GM21786 (cell line): Measurements from ENCODE around the gene SELENOI.

Source experiments
- ATAC-seq: cut with Tn5 transposase; IDR thresholded peaks from one replicate; pipeline ENCODE4 v1.9.1; 2021; ENCODE audit not compliant: unreplicated experiment

Gene SELENOI

DNA sequence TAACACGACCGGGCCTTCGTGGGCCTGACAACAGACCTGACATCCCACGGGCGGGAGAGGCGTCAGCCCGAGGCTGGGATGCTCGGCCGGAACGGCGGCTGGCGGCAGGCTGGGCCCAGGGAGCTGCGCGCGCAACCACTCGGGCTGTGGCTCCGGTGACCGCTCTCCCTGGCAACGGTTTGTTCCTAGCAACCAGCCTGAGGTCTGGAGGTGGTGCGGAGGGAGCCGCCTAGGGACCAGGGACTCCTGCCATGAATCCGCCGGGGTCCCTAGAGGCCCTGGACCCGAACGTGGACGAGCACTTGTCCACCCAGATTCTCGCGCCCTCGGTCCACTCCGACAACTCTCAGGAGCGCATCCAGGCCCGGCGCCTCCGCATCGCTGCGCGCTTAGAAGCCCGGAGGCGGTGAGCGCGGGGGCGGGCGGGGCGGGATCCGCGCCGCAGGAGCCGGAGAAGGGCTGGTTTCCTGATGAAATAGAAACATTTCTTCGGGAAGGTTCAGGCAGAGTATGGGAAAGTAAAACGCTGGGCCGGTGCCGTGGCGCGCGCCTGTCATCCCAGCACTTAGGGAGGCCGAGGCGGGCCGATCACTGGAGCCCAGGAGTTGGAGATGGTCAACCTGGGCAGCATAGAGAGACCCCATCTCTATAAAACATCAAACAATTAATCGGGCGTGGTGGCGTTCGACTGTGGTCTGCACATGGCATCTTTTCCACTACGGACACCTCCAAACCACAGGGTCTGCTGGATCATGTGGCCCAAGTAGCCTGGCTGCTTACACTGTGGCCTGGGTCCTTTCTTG, 56.0 kb downstream of the SELENOI start, which contains the start of gene DRC1:
TSS of gene DRC1 (plus strand) at position 182 of the 803 bp plus-strand sequence. CDS start at position 252, 70 bp downstream.
- no peak for ATAC-seq

DNA sequence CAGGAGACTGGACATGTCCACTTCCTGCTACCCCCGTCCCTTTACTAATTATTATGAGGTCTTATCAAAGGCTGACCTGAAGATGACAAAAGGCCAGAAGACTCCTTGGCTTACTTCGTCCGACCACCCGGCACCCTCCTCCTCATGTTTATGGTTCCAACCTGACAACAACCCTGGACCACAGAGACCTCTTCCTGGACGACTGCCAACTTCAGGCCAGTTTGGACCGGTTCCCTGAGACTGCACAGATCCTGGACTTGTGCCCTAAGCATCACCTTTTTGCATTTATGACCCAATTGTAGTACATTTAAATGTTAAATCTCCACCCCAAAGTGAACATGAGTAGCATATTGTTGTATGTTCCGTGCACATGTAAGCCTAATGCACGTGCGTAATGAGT, 61.6 kb downstream of the SELENOI start:
- no peak for ATAC-seq

DNA sequence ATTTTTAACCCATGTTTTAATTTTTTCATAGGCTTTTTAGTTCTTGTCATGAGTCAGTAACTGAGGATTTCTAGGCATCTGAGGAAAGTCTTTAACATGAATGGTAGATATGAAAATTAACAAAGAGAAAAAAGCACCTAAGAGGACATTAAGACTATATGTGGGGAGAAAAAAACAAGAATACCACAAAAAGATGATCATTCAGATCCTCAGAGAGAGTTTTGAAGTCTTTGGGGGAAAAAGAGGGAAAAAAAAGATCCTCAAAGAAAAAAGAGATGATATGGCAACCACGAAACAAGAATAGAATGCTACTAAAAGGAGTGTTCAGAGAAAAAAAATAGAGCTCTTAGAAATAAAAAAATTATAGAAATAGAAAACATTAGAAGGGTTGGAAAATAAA, 63.8 kb downstream of the SELENOI start:
- no peak for ATAC-seq

DNA sequence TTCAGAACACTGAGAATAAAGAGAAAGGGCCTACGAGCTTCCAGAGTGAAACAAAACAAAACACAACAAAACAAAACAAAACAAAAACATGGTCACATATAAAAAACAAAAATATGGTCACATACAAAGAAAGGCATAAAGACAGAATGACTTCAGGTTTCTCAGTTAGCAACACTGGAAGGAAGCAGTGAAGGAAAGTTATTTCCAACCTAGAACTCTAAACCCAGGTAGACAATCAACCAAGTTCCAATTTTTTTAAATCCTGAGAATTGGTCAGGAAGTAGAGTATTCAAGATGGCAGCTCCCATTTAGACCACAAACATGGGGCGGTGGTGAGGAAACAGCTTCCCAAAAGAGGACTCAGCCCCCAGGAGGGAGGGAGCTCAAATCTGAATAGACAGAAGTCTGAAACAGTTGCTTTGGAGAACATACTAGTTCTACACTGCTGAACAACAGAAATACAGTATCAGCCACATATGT, 64.9 kb downstream of the SELENOI start:
- no peak for ATAC-seq

DNA sequence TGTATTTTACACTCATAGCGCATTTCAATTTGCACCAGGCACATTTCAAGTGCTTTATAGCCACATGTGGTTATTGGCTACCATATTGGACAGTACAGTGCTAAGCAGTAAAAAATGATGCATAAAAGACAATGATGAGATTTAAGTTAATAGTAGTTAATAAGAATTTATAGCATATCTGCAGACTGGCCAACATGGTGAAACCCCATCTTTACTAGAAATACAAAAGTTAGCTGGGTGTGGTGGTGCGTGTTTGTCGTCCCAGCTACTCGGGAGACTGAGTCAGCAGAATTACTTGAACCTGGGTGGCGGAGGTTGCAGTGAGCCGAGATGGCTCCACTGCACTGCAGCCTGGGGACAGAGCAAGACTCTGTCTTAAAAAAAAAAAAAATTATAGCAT, 65.5 kb downstream of the SELENOI start:
- no peak for ATAC-seq

DNA sequence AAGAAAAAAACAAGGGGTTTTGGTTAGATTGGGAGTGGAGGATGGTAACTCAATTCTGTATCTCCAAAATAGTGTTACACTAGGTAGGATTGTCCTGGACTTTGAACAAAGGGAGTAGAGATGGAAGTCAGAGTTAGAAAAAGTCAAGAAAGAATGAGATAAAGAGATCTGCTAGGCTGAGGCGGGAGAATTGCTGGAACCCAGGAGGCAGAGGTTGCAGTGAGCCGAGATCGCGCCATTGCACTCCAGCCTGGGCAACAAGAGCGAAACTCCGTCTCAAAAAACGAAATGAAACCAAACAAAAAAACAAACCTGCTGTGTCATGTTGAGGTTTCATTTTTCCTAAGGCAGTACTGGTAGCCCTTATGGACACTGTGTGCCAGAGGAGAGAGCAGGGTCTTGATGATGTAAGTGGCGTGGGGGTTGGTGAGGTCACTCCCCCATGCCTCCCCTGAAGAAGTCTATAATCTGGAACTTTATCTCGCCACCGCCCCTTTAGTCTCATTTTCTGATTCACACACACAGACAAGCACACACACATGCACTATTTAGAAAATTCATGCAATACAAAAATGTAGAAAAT, 66.2 kb downstream of the SELENOI start:
- ATAC-seq: no peak

DNA sequence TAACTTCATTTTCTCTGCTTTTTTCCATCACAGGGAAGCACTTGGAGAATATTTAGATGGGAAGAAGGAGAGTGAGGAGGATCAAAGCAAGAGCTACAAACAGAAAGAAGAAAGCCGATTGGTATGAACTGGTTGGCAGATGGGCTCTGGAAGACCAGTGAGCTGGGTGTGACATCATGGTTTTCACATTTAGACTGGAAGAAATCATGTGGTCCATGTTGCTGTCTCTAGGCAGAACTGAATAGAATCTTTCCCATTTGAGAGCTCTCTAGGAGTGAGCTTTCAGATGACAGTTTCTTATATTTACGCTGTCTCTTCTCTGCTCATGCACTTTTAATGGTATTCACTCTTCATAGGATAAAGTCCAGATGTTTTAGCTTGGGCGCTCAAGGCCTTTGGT, 68.4 kb downstream of the SELENOI start:
- ATAC-seq: no peak

DNA sequence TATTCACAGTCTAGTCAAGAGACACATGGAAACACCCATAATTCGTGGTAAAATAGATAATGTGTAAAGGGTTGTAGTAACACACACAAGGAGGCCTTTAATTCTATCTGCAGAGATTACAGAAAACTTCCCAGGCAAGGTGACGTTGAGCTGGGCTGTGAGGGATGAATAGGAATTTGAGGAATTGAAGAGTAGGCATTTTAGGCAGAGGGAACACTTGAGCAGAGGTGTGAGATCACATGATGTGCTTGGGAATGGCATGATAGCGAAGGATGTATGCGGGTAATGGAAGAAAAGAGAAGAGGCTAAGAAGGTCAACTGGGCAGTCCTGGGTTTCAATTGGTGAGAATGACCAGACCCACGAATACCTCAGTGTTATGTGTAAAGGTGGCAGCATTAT, 76.0 kb downstream of the SELENOI start:
- no peak for ATAC-seq

DNA sequence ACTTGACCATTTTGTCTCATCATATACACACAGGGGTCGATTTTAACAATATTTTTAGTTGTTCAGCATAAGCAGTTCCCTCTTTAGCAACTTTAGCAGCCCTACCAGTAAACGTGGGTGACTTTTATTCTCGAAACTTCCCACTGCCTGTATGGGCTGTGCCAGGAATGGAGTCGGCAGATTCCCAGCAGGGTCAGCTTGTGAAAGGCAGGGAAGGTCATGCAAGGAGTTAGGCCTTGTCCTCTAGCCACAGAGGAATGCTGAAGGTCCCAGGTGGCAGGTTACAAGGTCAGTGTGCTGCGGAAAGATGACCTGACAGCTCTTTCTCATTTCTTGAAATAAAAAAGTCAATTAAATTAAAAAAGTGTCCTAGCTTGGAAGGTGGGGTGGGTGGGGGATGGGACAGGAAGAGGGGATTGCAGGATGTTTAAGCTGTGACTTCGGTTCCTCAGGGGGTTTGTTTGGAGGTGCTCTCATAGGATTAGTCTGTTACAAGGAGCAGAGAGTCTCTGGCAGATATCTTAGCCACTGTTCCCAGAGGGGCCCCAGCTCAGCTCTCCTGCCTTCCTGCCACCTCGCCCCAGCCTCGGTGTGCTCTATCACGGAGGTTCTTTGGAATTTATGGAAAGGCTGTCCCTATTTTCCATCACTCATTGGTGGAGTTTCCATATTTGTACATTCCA, 77.1 kb downstream of the SELENOI start:
- no peak for ATAC-seq

DNA sequence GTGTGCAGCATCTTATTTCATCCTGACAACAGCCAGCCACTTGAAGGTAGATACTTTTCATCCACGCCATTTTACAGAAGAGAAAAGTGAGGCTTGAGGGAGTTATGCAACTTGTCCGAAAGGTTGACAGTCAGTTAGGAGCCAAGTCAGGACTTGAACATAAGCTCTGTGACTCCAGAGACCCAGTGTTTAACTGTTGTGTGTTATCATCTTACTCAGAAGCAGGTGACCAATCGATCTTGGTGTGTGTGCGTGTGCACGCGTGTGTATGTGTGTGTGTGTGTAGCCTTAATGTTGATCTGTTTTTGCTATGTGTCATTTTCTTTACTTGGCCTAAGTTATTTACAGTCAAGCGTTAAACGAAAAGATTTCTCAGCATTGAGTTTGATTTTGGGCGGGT, 77.8 kb downstream of the SELENOI start:
- no peak for ATAC-seq

DNA sequence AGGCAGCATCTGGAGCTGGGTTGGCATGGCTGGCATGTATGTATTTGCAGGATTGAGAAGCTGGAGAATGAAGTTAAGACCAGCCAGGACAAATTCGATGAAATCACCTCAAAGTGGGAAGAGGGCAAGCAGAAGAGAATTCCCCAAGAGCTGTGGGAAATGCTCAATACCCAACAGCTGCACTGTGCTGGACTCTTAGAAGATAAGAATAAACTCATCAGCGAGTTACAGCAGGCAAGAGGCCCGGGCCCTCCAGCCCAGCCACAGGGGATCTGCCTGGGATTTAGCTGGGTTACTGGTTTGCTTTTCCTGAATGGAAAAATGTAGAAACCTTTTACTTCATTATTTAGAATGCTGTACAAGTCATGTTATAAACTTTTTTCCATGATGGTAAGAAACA, 78.3 kb downstream of the SELENOI start:
- ATAC-seq: no peak

DNA sequence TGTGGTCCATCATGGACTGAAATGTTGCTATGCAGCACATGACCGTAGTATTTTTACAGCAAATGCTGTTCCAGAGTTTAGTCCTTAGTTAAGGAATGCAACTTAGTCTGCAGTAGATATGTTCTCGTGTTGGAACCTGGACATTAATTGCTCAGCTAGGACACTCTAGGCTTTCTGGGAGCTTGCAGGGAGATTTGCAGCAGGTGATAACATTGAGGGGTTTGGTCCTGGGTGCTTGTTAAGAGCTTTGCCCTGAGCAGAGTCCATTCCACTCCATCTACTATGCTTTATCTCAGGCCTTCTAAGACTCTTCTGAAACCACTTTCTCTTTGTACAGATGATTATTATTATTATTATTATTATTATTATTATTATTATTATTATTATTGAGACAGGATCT, 82.9 kb downstream of the SELENOI start:
- ATAC-seq: no peak

DNA sequence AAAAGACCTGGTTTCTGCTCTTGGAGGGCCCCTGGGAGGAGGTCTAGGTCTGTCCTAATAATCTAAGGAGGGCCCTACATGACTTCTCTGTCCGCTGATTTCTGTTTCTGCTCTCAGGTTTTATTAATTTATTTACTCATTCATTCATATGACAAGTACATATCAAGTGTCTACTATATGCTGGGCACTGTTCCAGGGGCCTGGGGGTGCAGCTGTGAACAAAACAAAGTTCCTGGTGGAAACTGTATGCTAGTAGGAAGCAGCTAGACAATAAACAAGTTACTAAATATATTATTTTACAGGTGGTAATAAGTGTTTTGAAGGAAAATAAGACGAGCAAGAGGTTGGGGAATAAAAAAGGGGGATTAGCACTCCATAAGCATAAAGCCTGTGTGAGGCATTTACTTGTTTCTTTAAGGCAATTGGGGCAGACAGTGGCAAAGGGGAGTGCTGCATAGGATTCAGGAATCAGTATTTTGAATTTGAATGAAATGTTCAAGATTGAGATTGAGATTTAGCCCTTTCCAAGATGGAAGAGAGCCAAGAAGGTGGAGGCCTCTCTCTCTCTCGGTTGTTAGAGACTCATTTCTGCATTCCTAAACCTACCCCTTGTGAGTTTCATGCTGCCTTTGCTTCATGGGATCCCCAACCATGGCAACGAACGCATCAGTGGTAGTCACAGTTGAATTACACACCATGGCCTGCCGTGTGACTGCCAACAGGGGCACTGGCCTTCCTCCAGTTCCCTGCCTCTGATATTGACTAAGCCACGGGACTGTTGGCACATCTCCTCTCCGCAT, 84.0 kb downstream of the SELENOI start:
- no peak for ATAC-seq

DNA sequence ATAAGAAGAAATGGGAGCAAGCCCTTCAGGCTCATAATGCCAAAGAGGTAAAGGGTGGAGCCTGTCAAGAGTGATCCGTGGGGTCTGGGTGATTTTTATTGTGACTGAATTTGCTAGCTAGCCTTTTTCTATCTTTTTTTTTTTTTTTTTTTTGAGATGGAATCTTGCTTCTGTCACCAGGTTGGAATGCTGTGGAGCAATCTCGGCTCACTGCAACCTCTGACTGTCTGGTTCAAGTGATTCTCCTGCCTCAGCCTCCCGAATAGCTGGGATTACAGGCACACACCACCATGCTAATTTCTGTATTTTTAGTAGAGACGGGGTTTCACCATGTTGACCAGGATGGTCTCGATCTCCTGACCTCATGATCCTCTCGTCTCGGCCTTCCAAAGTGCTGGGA, 84.9 kb downstream of the SELENOI start:
- no peak for ATAC-seq

DNA sequence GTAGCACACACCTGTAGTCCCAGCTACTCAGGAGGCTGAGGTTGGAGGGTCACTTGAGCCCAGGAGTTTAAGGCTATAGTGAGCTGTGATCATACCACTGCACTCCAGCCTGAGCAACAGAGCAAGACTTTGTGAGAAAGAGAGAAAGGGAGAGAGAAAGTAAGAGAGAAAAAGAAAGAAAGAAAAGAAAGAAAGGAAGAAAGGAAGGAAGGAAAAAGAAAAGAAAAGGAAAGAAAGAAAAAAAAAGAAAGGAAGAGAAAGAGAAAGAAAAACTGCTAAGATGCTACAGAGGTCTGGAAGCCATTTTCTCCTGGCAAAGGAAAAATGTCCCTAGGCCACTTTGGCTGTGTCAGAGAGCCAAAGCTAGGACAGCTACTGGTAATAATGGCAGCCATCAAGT, 86.4 kb downstream of the SELENOI start:
- no peak for ATAC-seq

DNA sequence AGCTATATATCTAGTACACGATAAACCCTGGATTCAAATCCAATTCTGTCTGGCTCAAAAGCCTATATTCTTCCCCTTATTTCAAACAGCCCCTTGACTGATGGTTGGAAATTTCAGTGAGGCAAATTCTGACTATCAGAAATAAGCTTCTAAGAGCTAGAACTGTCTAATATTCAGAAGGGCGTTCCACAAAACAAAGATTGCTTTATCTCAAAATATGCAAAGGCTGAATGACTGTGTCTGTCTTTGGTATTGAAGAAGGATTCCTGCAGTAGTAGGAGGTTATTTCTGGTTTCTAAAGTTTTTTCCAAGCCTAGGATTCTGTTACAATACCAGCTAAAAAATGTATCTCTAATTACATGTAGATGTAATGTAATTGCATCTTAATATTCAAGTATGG, 86.9 kb downstream of the SELENOI start:
- ATAC-seq: no peak

DNA sequence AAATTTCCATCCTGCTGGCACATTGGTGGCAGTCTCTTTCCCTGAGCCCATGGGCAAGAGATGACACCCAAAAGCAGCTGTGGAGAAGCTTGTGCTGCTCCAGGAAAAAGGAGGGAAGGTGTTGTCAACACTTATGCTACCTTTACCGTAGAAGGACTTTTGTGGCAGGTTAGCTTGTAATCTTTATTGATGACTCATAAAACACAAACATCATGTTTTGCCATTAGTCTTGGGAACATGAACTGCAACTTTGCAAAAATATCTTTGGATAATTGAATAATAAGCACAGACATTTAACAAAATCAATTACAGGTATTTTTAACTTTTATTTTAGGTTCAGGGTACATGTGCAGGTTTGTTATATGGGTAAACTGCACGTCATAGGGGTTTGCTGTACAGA, 89.2 kb downstream of the SELENOI start:
- no peak for ATAC-seq

DNA sequence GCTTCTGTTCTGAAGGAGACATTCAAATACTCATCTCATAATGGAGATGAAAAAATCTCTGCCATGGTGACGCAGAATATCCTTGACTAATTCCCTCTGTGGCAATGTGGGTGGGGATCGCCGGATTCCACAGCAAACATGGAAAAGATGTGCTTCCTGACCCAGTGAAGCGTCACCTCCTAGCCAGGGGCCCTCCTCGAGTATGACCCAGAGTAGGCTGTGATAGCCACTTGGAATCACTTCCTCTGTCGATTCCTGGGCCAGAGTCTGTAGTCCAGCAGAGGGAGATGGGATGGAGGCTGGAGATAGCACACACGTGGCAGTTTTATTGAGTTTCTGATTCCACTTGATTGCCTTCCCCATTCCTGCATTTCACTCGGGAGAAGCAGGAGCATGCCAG, 92.6 kb downstream of the SELENOI start:
- ATAC-seq: no peak

DNA sequence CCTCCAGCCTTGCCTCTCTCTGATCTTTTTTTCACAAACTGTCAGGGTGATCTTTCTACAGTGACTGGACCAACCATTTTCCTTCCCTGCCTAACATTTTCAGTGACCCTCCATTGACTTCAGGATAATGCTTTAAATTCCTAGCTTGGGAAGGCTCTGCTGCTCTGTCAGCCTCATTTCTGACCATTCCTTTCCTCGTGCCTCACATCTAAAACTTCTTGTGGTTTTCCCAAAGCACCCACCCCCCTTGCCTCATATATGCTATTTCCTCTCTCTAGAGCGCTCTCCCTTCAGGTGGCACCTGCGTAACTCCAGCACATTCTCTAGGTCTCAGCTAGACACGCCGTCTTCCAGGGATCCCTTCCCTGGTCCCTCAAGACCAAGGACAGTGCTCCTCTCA, 93.0 kb downstream of the SELENOI start:
- ATAC-seq: no peak

DNA sequence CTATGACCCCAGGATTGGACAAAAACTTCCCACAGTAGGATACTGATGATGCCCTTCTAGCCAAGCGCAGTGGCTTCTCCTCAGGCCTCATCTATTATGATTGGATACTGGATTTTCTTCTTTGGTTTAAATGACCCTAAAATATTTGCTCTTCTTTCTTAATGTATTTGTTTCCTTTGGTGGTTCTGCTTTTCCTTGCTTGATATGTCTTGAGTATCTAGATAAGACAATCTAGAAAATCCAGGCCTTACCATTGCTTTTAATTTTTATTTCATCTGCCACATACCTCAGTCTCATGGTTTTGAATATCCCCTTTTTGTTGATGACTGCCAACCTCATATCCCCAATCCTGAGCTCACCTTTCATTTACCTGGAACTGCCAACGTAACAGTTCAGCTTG, 96.4 kb downstream of the SELENOI start:
- no peak for ATAC-seq

DNA sequence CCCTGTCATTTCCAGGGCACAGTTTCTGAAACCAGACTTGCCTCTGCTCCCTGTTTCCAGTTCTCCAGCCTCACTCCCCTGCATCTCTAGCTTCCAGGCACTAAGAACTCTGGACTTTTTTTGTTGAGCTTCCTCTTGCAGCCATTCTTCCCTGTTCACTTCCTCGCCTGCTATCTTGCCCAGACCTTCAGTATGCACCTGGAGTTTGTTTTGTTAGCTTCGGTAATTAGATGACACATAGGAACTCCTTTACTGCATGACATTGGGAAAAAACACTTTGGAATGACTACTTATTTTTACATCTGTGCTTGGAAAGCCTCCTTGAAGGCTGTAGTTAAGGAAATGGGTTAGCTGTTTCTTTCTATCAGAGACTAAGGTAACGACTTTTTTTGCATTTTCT, 96.8 kb downstream of the SELENOI start:
- no peak for ATAC-seq
